ENCODE data around the gene SEC63. TPM values are rescaled to one million over a fixed set of nuclear protein-coding genes. Genes with fewer than 3 reads are reported as not detected.

SEC63 gene
- polyA plus RNA-seq, 1 of the 3 experiments (the other 2 are of a cell fraction): 13.2 TPM

- TF ChIP-seq USF1 (IDR thresholded peaks at IDR 0.05; ENCODE audit: borderline replicate concordance, low read depth): no peak
Observed at GRCh38 chr6:107988570-107988969, 30.6 kb upstream of the SEC63 start (continued).

GRCh38 chr6:107987805-107988204 is 29.8 kb upstream of the SEC63 start:
- H3K9me2 ChIP-seq: no peaks in the 10 kb centered on the region
- no peak overlapping the region for H3K4me3 ChIP-seq (ENCODE audit: low read depth in 2 of 2, low read length in 1 of 2)
- H2AFZ ChIP-seq (ENCODE audit: low read depth): no peak overlapping the region
- no peak for TF ChIP-seq MAX (IDR thresholded peaks at IDR 0.05; ENCODE audit: low read depth)
- no peak for TF ChIP-seq RAD21 (IDR thresholded peaks at IDR 0.05; ENCODE audit: low read length)
- no peak for TF ChIP-seq SMC3 (IDR thresholded peaks at IDR 0.05; ENCODE audit: low read depth, low read length)
- TF ChIP-seq RFX5 (IDR thresholded peaks at IDR 0.05; ENCODE audit: low read length): no peak
- TF ChIP-seq NRF1 (IDR thresholded peaks at IDR 0.05; ENCODE audit: low read depth, low read length): no peak
- TF ChIP-seq USF2 (IDR thresholded peaks at IDR 0.05; ENCODE audit: borderline replicate concordance, low read depth, low read length): no peak
- no peak for TF ChIP-seq EP300 (IDR thresholded peaks at IDR 0.05; ENCODE audit: borderline replicate concordance in 1 of 2, low read depth in 1 of 2, low read length in 1 of 2)
- no peak for TF ChIP-seq MEF2A (IDR thresholded peaks at IDR 0.05; ENCODE audit: borderline replicate concordance, low read depth)
- no peak for TF ChIP-seq FOXM1 (IDR thresholded peaks at IDR 0.05; ENCODE audit: low read depth)
- no peak for TF ChIP-seq TCF12 (IDR thresholded peaks at IDR 0.05)
- no peak for TF ChIP-seq TAF1 (IDR thresholded peaks at IDR 0.05; ENCODE audit: borderline replicate concordance, low read depth, low read length)
- no peak for TF ChIP-seq YY1 (IDR thresholded peaks at IDR 0.05; ENCODE audit: low read depth)
- TF ChIP-seq GATA2 (CRISPR knock-in tag; IDR thresholded peaks at IDR 0.05): no peak
- TF ChIP-seq ZBTB33 (IDR thresholded peaks at IDR 0.05; ENCODE audit: borderline replicate concordance, low read depth): no peak
- TF ChIP-seq SIN3A (IDR thresholded peaks at IDR 0.05; ENCODE audit: borderline replicate concordance, low read depth, low read length): no peak
- no peak for TF ChIP-seq USF1 (IDR thresholded peaks at IDR 0.05; ENCODE audit: borderline replicate concordance, low read depth)
- no peak for TF ChIP-seq POLR2AphosphoS5 (IDR thresholded peaks at IDR 0.05; ENCODE audit: low read depth, low read length)
- TF ChIP-seq TEAD4 (IDR thresholded peaks at IDR 0.05; ENCODE audit: borderline replicate concordance, insufficient read depth): no peak
- no peak for TF ChIP-seq FOXJ3 (CRISPR knock-in tag; IDR thresholded peaks at IDR 0.05)
- no peaks in the 10 kb centered on the region for H3K4me1 ChIP-seq (ENCODE audit: control insufficient read depth in 1 of 2, insufficient read depth in 2 of 2, low read depth in 1 of 2, low read length in 1 of 2)
- H4K20me1 ChIP-seq (ENCODE audit: insufficient read depth): no peaks in the 10 kb centered on the region
- no peak overlapping the region for H3K9ac ChIP-seq
- no peaks in the 10 kb centered on the region for H3K36me3 ChIP-seq (replicated peaks in 1 of 2; ENCODE audit: control insufficient read depth in 1 of 2, insufficient read depth in 2 of 2, low read length in 1 of 2)
- ChIA-PET CTCF (interaction anchor here (1.6 kb wide), 1 partner anchor 127 kb away, joined by 3 read pairs; no protein-coding TSS in a partner anchor), POLR2A (no interaction called here)
- H3K27ac ChIP-seq (ENCODE audit: low read depth in 2 of 2, low read length in 1 of 2): no peak overlapping the region
- H3K79me2 ChIP-seq (ENCODE audit: insufficient read depth): no peaks in the 10 kb centered on the region
- no peaks in the 10 kb centered on the region for H3K9me3 ChIP-seq
- no peak overlapping the region for H3K4me2 ChIP-seq
- DNase-seq: no peak
- H3K27me3 ChIP-seq (ENCODE audit: insufficient read depth): no peaks in the 10 kb centered on the region
- WGBS (ENCODE audit: low lambda C conversion rate): 85% methylated on average over 3 of the region's 3 CpGs
- no peaks in the 10 kb centered on the region for H3F3A ChIP-seq (replicated peaks; ENCODE audit: insufficient read depth)

All from SK-N-SH (cell line).